ENCODE data around the gene XKR8.

The XKR8 gene

DNA sequence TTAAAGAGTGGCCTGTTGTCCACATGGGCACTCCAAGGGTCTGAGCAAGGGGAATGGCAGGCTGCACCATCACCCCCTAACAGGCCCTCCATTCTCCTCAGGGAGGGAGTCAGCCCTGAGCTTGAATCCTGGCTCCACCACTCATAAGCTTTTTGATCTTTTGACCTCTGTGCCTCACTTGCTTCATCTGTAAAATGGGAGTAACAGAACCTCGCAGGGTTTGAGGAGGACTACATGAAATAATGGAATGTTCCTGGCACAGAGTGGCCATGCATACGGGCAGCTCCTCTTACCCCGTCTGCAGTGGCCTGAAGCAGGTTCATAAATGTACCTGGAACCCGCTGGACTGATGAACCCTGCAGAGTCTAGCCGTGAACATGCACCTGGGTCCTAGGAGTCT lies 2.1 kb upstream of the XKR8 start:
- DNase-seq, result no peak

DNA sequence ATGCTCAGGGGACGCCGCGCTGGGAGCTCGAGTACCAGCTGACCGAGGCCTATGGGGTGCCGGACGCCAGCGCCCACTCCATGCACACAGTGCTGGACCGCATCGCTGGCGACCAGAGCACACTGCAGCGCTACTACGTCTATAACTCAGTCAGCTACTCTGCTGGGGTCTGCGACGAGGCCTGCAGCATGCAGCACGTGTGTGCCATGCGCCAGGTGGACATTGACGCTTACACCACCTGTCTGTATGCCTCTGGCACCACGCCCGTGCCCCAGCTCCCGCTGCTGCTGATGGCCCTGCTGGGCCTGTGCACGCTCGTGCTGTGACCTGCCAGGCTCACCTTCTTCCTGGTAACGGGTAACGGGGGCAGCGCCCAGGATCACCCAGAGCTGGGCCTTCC lies 1.3 kb upstream of the XKR8 start:
- no peak for DNase-seq

DNA sequence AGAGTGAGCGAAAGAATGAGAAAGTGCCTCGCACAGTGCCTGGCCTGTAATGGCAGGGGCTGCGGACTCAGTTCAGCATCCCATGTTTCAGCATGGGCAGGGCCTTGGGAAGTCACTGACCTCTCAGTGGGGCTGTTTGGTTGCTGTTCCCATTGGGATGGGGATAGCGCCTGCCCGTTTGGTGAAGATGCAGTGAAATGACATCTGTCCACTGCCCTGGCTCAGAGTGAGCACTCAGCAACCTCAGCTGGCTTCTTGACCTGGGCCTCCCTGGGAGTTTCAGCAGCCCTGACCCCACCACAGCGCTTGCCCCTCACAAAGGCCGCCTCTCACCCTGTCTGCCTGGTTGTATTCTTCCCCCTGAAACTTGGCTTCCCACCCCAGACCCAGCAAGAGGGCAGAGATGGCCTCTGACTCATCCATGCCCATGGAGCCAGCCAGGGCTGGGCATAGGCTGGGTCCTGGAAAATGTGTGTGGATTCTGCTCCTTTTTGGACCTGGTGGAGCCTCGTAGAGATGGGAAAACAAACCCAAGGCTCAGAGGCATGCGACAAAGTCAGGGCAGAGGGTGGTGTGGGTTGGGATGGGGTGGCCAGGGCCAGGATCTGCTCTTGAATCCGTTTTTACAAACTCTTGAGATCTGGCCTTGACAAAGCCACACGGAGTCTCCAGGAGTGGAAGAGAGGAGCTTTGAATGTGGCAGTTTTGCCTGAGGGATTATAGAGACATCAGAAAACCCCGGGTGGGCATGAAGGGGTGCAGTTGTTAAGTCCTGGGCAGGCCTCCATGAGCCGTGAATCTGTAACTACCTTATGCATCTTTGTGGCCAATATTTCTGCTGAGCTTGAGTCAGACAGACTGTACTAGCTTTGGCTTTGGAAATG lies 1.2 kb downstream of the XKR8 start:
- DNase-seq, result peak; percentile 20

DNA sequence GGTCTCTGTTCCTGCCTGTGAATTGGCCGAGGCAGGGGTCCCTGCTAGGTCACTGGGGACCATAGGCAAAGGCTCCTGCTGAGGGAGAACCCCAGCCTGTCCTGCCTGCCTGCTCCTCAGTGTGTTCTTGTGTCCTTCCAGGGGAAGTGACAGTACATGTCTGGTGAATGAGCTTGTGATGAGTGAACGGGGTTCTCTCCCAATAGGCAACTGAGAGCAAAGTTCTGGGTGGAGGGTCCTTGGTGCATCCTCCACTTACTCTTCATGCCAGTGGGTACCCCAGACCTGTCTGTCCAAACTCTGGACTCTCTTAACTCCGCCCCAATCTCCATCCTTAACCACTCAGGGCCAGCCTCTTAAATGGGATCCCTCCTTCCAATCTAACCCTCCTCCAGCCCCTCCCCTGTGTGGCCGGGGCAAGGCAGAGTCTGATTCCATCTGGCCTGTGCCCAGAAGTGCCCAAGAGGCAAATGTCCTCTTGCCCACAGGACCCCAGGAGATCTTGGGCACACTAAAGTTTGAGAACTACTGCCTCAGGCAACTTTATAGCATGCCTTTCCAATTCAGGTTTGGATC lies 2.0 kb downstream of the XKR8 start:
- no peak for DNase-seq

DNA sequence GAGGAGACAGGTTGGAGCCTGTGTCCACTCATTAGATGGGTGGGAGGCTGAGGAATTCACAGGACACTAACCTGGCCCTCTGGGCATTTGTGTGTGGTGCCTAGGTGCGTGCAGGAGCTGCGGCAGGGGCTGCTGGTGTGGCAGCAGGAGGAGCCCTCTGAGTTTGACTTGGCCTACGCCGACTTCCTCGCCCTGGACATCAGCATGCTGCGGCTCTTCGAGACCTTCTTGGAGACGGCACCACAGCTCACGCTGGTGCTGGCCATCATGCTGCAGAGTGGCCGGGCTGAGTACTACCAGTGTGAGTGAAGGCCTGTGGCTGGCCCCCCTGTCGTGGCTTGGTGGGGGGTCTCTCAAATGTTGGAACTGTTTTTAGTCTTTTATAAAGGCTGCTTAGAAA lies 3.6 kb downstream of the XKR8 start:
- DNase-seq, result no peak

DNA sequence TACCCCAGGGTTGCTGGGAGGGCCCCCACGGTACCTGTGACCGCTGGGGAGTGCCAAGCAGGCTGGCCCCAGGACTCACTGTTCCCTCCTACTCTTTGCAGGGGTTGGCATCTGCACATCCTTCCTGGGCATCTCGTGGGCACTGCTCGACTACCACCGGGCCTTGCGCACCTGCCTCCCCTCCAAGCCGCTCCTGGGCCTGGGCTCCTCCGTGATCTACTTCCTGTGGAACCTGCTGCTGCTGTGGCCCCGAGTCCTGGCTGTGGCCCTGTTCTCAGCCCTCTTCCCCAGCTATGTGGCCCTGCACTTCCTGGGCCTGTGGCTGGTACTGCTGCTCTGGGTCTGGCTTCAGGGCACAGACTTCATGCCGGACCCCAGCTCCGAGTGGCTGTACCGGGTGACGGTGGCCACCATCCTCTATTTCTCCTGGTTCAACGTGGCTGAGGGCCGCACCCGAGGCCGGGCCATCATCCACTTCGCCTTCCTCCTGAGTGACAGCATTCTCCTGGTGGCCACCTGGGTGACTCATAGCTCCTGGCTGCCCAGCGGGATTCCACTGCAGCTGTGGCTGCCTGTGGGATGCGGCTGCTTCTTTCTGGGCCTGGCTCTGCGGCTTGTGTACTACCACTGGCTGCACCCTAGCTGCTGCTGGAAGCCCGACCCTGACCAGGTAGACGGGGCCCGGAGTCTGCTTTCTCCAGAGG lies 6.8 kb downstream of the XKR8 start:
- DNase-seq, result no peak

DNA sequence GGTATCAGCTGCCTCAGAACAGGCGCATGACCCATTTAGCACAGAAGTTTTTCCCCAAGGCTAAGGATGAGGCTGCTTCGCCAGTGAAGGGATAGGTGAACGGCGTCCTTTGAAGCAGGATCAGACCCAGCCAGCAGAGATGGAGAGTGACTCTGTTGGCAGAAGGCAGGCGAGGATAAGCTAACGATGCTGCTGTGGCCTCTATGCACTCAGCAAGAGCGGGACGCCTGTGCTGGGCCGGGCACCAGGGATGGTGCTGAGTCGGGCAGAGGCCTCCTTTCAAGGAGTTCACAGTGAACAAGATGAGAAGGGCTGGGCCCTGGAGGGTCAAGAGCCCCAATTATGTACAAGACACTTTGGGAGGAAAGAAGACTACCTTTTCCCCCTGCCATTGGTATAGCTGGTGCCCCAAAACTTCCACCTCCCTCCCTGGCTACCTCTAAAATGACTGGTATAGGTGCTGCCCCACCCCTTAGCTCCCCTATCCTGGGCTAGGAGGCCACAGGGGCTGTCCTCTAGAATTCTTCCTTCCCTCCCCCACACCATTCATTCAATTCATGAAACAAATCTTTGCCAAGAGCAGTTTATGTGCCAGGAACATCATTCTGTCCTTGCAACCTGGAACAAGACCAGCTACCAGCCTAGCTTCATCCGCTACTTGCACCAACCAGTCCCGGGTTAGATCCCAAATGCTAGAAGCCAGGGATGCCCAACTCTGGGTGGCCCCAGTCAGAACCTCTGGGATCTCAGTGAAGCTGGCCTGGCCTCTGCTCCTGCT lies 7.5 kb downstream of the XKR8 start:
- no peak for DNase-seq

DNA sequence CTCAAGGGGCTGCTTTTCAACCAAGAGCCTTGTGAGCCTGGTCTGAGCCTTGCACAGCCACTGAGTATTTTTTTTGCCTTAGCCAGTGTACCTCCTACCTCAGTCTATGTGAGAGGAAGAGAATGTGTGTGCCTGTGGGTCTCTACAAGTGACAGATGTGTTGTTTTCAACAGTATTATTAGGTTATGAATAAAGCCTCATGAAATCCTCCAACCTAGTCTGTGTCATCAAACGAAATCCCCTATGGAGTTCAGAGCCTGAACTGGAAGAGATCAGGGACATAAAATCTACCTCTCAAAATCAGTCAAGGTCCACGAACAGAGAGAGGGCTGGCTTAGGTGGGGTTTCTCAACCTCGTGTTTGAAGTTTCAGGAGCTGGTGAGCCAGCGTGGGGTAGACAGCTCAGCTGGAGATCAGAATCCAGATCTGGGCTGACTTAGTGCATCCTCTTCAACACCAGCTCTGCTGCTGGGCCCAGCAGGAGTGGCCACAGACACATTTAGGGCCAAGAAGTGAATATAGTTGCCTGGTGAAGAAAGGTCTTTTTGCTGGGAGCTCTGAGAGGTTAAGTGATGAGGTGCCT lies 8.2 kb downstream of the XKR8 start:
- no peak for DNase-seq

DNA sequence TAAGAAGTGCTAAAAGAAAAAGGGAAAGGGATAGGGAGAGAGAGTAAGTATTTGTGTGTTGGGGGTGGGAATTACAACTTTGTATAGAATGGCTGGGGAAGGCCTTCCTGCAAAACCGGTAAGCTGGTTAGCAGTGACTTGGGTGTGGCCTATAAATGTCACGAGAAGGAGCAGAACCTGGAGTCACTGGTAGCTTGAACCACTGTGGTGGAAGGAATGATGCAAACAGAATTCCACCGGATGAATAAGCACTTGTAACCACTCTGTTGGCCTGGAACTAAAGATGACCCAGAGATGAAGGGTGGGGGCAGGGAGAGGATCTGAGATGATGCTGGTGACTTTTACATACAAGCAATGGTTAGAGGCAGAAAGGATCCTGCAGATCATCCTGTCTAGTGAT lies 8.9 kb downstream of the XKR8 start:
- no peak for DNase-seq

DNA sequence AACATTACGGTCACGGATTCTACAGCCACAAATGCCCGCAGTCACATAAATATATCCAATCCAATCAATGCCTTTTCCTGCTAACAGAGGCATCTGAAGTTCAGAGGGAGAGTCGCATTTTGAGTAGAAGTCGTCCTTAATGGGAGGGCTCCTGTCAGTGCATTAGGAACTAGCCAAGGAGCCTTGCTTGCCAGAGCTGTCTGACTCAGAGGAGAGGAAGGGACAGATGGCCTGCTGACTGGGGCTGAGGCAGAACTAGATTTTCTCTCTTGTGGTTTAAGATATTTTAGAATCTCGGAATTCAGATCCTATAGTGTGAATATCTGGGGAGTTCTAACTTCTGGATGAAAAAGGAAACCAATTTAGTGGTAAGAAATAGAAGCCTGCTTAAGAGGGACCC lies 10.6 kb downstream of the XKR8 start:
- DNase-seq, result no peak

DNA sequence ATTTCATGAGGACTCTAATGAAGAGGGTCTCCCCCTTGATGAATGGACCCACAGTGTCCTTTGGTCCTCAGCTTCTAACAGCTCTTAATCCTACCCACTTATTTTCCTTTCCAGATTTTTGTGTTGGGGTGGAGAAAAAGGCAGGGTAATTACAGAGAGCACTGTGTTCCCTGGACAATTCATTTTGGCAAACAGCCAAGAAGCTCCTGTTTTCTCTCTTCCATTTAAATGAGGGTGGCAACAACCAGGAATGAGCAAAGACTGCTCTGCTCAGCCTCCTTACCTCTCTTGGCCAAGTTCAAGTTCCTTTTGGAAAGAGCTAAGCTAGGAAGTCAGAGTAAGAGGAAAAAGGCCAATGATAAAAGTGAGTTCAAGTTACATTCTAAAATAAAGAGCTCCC lies 11.9 kb downstream of the XKR8 start:
- no peak for DNase-seq

DNA sequence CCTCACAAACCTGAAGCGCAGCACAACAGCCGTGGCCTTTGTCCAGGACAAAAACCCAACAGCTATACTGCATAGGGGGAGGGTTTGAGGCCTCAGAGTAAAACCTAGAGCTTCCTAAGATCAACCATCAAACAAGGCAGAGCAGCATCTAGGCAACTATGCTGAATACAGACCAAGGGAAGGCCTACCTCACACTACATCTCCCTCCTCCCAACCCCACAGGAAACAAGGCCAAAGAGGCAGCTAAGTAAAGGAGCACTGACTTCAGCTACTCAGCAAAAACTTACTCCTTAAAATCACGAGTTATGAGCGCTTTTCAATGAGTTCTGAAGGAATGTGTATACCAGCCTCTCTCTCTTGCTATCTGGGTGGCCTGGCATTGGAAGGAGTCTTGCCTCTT lies 12.4 kb downstream of the XKR8 start:
- no peak for DNase-seq

DNA sequence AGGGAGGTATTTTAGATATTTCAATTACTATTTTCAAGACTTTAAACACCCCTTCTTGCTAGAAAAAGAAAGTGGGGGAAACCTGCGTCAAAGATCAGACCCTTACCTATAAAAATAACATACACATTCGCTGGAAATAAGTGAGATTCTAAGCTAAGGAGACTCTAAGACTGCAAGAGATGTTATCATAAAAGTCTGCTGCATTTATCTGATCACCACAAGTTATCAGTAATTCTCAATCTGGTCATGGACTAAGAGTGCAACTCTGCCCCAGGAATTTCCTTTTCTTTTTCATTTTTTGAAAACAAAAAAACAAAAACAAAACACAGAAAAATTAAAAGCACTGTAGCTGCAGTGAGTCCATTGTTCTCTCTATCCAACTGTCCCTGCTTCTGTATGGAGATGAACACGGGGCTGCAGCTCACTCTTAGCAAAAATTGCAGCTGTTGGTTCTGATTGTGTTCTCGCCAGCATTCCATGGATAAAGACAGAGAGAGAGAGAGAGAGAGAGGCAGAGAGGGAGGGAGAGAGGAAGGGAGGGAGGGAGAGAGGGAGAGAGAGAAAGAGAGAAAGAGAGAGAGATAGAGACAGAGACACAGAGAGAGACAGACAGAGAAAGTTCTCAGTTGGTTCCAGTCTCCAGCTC lies 14.1 kb downstream of the XKR8 start:
- no peak for DNase-seq

DNA sequence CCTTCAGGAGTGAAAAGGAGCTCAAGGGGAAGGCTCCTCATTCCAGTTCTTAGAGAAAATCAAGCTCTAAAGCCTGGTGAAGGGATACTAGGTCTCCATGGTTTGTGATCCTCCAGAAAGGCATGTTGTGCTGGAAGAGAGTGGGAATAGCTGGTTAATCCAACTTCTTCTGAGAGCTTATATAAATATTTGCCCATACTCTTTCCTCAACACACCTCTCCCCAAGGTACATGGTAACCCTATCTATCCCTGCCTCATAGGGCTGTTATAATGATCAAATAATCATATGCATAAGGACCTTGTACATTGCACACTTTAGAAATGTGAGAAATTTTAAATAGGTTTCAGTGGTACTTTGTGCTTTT lies 14.6 kb downstream of the XKR8 start:
- no peak for DNase-seq

DNA sequence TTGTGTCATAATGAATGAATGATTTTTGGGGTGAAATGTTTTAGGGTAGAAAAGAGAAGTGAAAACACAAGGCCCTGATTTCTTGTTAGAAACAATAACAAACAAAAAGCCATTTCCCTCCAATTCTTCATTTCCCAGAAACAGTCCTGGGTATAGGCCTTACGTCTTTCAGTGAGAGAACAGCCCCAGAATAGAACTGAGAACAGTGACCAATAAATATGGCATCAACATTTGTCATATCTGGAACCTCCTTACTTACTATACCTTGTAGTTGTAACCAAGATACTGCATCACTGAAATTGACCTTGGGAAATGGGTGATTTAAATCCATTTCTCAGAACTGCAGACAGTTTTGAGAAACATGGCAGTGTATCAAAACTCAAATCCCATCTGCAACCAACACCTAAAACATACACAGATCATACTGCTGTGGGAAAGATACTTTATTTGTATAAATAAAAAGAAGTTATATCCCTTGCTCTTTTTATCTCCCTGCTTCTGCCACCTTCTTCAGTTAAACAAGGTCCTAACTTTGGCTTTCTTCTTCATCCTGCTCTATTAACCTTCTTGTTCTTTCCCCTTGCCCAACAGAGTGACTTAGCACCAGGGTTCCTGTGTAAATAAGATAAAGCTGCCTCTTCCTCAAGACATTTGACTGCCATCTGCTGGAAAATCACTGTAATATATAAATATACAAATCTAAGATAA lies 19.5 kb downstream of the XKR8 start:
- no peak for DNase-seq

DNA sequence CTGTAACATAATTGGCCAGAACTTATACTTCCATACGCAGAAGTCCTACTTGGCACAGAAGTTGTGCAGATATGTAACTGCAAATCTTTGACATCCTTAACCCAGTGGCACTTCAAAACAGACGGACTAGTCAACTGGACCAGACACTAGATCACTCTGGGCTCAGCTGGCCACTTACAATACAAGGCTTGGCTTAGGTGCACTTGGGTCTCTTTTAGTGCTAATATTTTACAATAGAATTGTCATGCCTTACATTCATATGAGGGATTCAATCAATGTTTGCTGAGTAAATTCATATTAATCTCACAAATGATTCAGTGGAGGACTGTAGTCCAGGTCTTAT lies 20.1 kb downstream of the XKR8 start:
- DNase-seq, result no peak

DNA sequence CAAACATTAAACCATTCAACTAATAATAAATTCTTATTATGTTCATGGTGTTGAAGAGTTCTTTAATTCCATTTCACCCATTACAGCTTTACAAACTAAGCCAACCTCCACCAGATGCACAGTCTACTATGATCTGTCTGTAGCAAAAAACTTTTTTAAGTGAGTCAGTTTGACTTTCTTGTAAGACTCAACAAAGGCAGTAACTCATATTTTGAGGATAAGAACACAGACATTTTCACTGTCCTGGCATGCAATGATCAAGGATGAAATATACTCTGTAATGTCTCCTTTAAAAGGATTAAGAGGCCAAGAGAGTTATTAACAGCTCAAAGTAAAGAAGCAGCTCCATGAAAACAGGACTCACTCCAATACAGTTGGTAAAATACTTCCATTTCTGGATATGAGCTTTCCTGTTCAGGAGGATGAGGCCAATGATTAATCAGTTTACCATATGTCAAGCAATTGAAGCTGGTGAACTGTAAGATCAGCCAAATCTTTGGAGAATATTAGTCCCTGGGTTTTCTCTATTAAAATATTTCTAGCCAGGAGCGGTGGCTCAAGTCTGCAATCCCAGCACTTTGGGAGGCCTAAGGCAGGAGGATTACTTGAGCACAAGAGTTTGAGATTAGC lies 20.6 kb downstream of the XKR8 start:
- no peak for DNase-seq

DNA sequence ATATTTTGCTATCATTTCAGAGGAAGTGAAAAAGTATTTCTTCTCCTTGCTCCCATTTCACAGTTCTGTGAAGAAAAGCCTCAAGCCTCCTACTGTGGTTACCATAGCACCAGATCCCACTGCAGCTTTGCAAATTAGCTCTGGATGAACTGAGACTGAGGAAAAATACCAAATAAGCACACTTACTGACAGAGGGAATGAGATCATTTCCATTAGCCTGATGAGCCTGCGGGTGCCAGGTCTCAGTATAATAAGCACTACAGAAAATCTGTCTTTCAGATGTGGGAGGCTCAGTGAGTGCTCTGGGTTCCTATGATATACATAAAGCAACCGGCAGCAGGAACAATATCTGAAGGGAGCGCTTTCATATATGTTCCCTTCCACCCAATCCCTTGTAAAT lies 21.4 kb downstream of the XKR8 start:
- DNase-seq, result no peak

DNA sequence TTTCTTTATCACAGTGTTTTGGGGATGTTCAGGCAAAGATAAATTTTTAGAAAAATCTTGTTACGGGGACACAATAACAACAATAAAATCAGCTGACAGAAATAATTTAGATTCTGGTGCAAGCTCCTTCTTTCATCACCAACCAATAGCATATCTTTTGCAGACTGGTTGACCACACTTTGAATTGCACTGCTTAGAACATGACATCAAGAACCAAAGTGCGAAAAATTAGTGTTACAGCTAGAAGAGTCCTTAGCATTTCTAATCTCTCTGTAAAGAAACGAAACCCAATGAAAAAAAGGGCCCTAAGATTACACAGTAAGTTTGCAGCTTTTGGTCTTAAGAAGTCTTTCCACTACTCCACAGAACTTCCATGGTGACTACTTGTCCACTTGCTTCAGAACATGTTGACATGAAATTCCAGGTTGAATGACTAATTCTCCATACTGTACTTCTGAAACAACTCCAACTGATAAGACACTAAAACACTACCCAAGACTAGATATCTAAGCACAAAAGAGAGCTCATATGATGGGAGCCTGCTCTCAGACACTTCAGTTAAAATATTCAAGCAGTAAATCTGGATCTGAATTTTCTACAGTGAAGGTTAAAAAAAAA lies 31.3 kb downstream of the XKR8 start:
- DNase-seq, result no peak

DNA sequence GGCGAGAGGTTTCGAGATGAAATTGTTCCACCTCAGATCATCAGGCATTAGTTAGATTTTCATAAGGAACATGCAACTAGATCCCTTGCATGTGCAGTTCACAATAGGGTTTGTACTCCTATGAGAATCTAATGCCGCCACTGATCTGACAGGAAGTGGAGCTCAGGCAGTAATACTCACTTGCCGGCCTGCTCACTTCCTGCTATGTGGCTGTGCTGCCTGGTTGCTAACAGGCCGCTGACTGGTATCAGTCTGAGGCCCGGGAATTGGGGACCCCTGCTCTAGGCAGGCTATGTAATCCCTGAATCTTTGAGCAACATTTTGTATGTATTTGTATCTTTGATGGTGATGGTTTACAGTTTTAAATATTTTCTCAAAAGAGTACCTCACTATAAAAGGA lies 32.5 kb downstream of the XKR8 start:
- DNase-seq, result no peak

DNA sequence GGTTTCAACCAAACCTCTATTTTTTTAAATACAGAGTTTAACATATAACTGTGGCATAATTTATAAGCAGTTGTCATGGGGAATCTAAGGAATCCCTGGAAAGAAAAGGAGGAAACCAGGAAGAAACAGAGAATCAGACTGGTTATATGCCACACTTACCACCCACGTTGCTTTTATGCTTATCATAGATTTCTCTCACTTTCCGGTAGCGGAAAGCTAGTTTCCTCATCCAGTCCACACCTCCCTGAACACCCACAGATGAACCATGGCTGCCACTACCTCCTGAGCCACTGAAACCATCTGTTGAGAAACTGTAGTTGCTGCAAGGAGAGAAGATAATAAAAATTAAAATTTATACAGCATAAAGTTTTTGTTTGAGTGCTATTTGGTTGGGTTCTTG lies 33.5 kb downstream of the XKR8 start:
- DNase-seq, result no peak

Data from retina (tissue), 1 donor.